Kidney (tissue), 14 donors: ENCODE measurements around the gene DIAPH3. TPM values are rescaled to one million over a fixed set of nuclear protein-coding genes. Genes with fewer than 3 reads are reported as not detected.

Experiments
- DNase-seq, 5 donors: peaks; one replicate each; pipeline ENCODE4 v3.0.0-alpha.2; 2013 to 2020
- FAIRE-seq: peaks from 2 replicates; lab custom pipeline; 2012; peaks lifted over from hg19 to GRCh38; lab: Jason Lieb, UNC
- H3K27ac ChIP-seq, 2 donors: one replicate each; pipeline ENCODE4 v1.7.0; 2013; ENCODE audit warnings: low read depth in 2 of 2, low read length in 2 of 2, inconsistent platforms in 1 of 2
- H3K27me3 ChIP-seq: one replicate; pipeline ENCODE4 v1.7.1; 2013; ENCODE audit warnings: low read length, inconsistent platforms; ENCODE audit not compliant: control insufficient read depth, insufficient read depth
- H3K36me3 ChIP-seq, 3 donors: one replicate each; pipeline versions ENCODE4 v1.7.0 to v1.7.1; 2013; ENCODE audit warnings: low read length in 3 of 3, control low read depth in 1 of 3, inconsistent platforms in 1 of 3; ENCODE audit not compliant: insufficient read depth in 3 of 3, control insufficient read depth in 2 of 3
- H3K4me1 ChIP-seq, 3 donors: one replicate each; pipeline versions ENCODE4 v1.7.0 to v1.7.1; 2013; ENCODE audit warnings: low read length in 3 of 3, inconsistent platforms in 1 of 3, low read depth in 1 of 3; ENCODE audit not compliant: control insufficient read depth in 2 of 3, insufficient read depth in 2 of 3
- H3K4me3 ChIP-seq, 3 donors: one replicate each; pipeline versions ENCODE4 v1.7.0 to v1.8.1; 2013; ENCODE audit warnings: low read length in 3 of 3, control low read depth in 1 of 3, inconsistent platforms in 1 of 3
- H3K9ac ChIP-seq, 3 donors: one replicate each; pipeline versions ENCODE4 v1.7.0 to v1.7.1; 2013; ENCODE audit warnings: low read length in 3 of 3, control low read depth in 1 of 3, inconsistent platforms in 1 of 3
- H3K9me3 ChIP-seq, 3 donors: one replicate each; pipeline versions ENCODE4 v1.7.0 to v1.7.1; 2013; ENCODE audit warnings: low read length in 3 of 3, control low read depth in 1 of 3, inconsistent platforms in 1 of 3; ENCODE audit not compliant: control insufficient read depth in 2 of 3, insufficient read depth in 1 of 3
- CTCF ChIP-seq: IDR thresholded peaks from 3 replicates; pipeline ENCODE4 v1.5.1; 2012; ENCODE audit warnings: mild to moderate bottlenecking, moderate library complexity, borderline replicate concordance; ENCODE audit not compliant: insufficient read depth; ENCODE audit errors: extremely low read depth
- intact Hi-C: fragments of 100-400 bp; cut with DNase I; formaldehyde crosslinking; loops from one replicate; pipeline ENCODE4 v1.11.1; 2022
- polyA plus RNA-seq: library from polyadenylated mRNA; stranded (reverse); fragments of 350-450 nt; fragmentation: Illumina TruSeq; extraction: RNeasy Lipid Tissue Mini Kit (QIAGEN cat#74804); gene quantifications from one replicate; pipeline ENCODE4 v1.2.3, GENCODE V29; 2014; ENCODE audit warnings: low read depth, low replicate concordance; ENCODE audit not compliant: insufficient read depth
- total RNA-seq: library from RNA; stranded (reverse); fragmentation: NEBNext Ultra II Directional; extraction: Animal tissue kit (Norgen Biotek cat#: 25700); gene quantifications from one replicate; pipeline ENCODE4 v1.2.1, GENCODE V29; 2021
- donor health status: control.
- donor health status: control.
- donor health status: control.
- donor health status: control.
- donor health status: control.
- donor health status: DM: yes; HTN: yes; CAD: no.
- donor health status: Normal renal cell carcinoma (clear cell type).

DIAPH3 gene
- total and polyA plus RNA-seq, 2 donors from 2014 or later = 2.0 to 2.7 TPM

GRCh38 chr13:59623206-59623915 is 540.4 kb downstream of the DIAPH3 start:
- Histone ChIP-seq H3K4me1 (no peaks in the 10 kb centered on the region), H3K9ac (no peak overlapping the region), H3K27ac (no peak overlapping the region), H3K27me3 (no peaks in the 10 kb centered on the region), H3K4me3 (no peak overlapping the region), H3K36me3 (no peaks in the 10 kb centered on the region), H3K9me3 (peaks cover 0 to 3% (median 0%) of the 10 kb centered on the region in 3 donors)
- TF ChIP-seq CTCF = no peak
- DNase-seq (no peak), FAIRE-seq (no peak)
- intact Hi-C loops = no loop called here

GRCh38 chr13:59621773-59622172 is 542.0 kb downstream of the DIAPH3 start:
- no peak overlapping the region for H3K9ac ChIP-seq
- no peaks in the 10 kb centered on the region for H3K27me3 ChIP-seq
- no peaks in the 10 kb centered on the region for H3K4me1 ChIP-seq
- no peak overlapping the region for H3K4me3 ChIP-seq
- H3K36me3 ChIP-seq = no peaks in the 10 kb centered on the region
- TF ChIP-seq CTCF = no peak
- FAIRE-seq = no peak
- peaks cover 0 to 3% (median 0%) of the 10 kb centered on the region in 3 donors for H3K9me3 ChIP-seq
- intact Hi-C loops = no loop called here
- no peak overlapping the region for H3K27ac ChIP-seq
- no peak for DNase-seq

Other genes starting within 250 kb of the DIAPH3 start
- gene TDRD3, start 233.3 kb upstream of the DIAPH3 start, total RNA-seq = 42.2 TPM
- gene TDRD3, start 233.3 kb upstream of the DIAPH3 start, polyA plus RNA-seq = 14.9 TPM